Hematopoietic multipotent progenitor cell treated with erythropoietin and hydrocortisone succinate and interleukin-3 and kit ligand, for 6 days (in vitro differentiated cells): ENCODE data around the gene GPR37L1.
"Not testable (repeated sequence)": the region's sequence is repeated elsewhere in the genome, so short reads cannot be mapped to it uniquely, and the experiment has no call there.

Experiments
- DNase-seq: peaks from one replicate; pipeline ENCODE4 v3.0.0-alpha.2; 2015

GPR37L1 gene

GRCh38 chr1:202135221-202135721, 12.6 kb downstream of the GPR37L1 start:
- DNase-seq: peak; percentile 87

GRCh38 chr1:202140833-202141232, 18.1 kb downstream of the GPR37L1 start:
- DNase-seq: no peak

GRCh38 chr1:202141468-202141867, 18.8 kb downstream of the GPR37L1 start:
- DNase-seq: not testable (repeated sequence)

- peak; percentile 79 for DNase-seq
These were observed 20.5 kb downstream of the GPR37L1 start for GRCh38 chr1:202143011-202143767.

- DNase-seq: peak; percentile 59
These were observed 21.2 kb downstream of the GPR37L1 start for GRCh38 chr1:202143768-202144401.

- DNase-seq: peak; percentile 75
These were observed 21.8 kb downstream of the GPR37L1 start, which contains the start of gene ARL8A for GRCh38 chr1:202144402-202145067. Gene ARL8A, minus strand, starts transcription at chr1:202144737. Its CDS starts 165 bp downstream, at chr1:202144572.

GRCh38 chr1:202145068-202145743, 22.5 kb downstream of the GPR37L1 start:
- DNase-seq: peak; percentile 58

GRCh38 chr1:202145744-202146140, 23.0 kb downstream of the GPR37L1 start:
- DNase-seq: not testable (repeated sequence)

GRCh38 chr1:202146279-202146678, 23.6 kb downstream of the GPR37L1 start:
- no peak for DNase-seq

GRCh38 chr1:202146993-202147392, 24.3 kb downstream of the GPR37L1 start:
- DNase-seq: no peak

- no peak for DNase-seq
These were observed 25.7 kb downstream of the GPR37L1 start for GRCh38 chr1:202148391-202148790.

- DNase-seq: no peak
These were observed 26.8 kb downstream of the GPR37L1 start for GRCh38 chr1:202149566-202149965.

- DNase-seq: no peak
These were observed 27.5 kb downstream of the GPR37L1 start for GRCh38 chr1:202150187-202150586.

GRCh38 chr1:202150602-202151001, 27.9 kb downstream of the GPR37L1 start:
- peak; percentile 32 for DNase-seq

GRCh38 chr1:202151045-202151444, 28.3 kb downstream of the GPR37L1 start:
- DNase-seq: no peak

- no peak for DNase-seq
These were observed 29.7 kb downstream of the GPR37L1 start for GRCh38 chr1:202152399-202152798.

GRCh38 chr1:202153284-202153683, 30.6 kb downstream of the GPR37L1 start:
- DNase-seq: no peak

- DNase-seq: no peak
These were observed 31.5 kb downstream of the GPR37L1 start for GRCh38 chr1:202154148-202154765.

GRCh38 chr1:202154766-202155477, 32.2 kb downstream of the GPR37L1 start:
- DNase-seq: peak; percentile 81

GRCh38 chr1:202155478-202156021, 32.8 kb downstream of the GPR37L1 start:
- peak; percentile 84 for DNase-seq

- DNase-seq: no peak
These were observed 33.9 kb downstream of the GPR37L1 start for GRCh38 chr1:202156590-202156989.
